Adrenal gland (tissue), 12 donors: ENCODE measurements around the gene UBAC1. TPM values are rescaled to one million over a fixed set of nuclear protein-coding genes. Genes with fewer than 3 reads are reported as not detected.

ENCODE experiments used
- DNase-seq, 7 donors: peaks; one replicate each; pipeline ENCODE4 v3.0.0-alpha.2; 2019 to 2020
- H3K27ac ChIP-seq, 5 donors: fragments of 200-600 bp; sonication (generic) in 4 of 5; 1 replicate in 3 of 5; 2 replicates in 2 of 5; pipeline versions ENCODE4 v1.5.1 to v1.8.0; 2016 to 2020; ENCODE audit warnings: mild to moderate bottlenecking in 1 of 5
- H3K27me3 ChIP-seq: fragments of 200-600 bp; 2 replicates; pipeline ENCODE4 v1.8.0; 2021
- H3K36me3 ChIP-seq, 2 donors: fragments of 200-600 bp; replicated peaks in 1 of 2; 1 replicate in 1 of 2; 2 replicates in 1 of 2; pipeline versions ENCODE4 v1.5.1 to v1.8.0; 2018 to 2022
- H3K4me1 ChIP-seq, 2 donors: fragments of 200-600 bp; replicated peaks in 1 of 2; 1 replicate in 1 of 2; 2 replicates in 1 of 2; pipeline versions ENCODE4 v1.5.1 to v1.8.0; 2018 to 2021
- H3K4me3 ChIP-seq, 4 donors: fragments of 200-600 bp; sonication (generic) in 3 of 4; one replicate each; pipeline ENCODE4 v1.5.1; 2016 to 2018
- H3K9me3 ChIP-seq, 3 donors: fragments of 200-600 bp; sonication (generic) in 1 of 3; replicated peaks in 1 of 3; 1 replicate in 2 of 3; 2 replicates in 1 of 3; pipeline versions ENCODE4 v1.5.1 to v1.8.0; 2016 to 2021
- CTCF ChIP-seq, 6 experiments: fragments of 450-650 bp in 4 of 6; fragments of 200-600 bp in 2 of 6; sonication (generic) in 1 of 6; IDR thresholded peaks; 1 replicate in 5 of 6; 2 replicates in 1 of 6; pipeline versions ENCODE4 v1.5.1 to v1.8.0; 2016 to 2021; ENCODE audit warnings: antibody characterized with exemption in 6 of 6, mild to moderate bottlenecking in 2 of 6, moderate library complexity in 1 of 6
- POLR2A ChIP-seq, 2 donors: fragments of 450-650 bp; IDR thresholded peaks; one replicate each; pipeline ENCODE4 v1.6.1; 2017; ENCODE audit warnings: antibody characterized with exemption in 2 of 2, mild to moderate bottlenecking in 2 of 2, moderate library complexity in 1 of 2
- WGBS, 4 donors: extraction: QIAGEN DNeasy Blood & Tissue Kit in 2 of 4; methylation state at CpG; one replicate each; pipeline versions ENCODE4 v1.1.5 to v1.1.7; 2013 to 2017; 5-methylcytosine and 5-hydroxymethylcytosine counted together
- intact Hi-C, 2 donors: fragments of 100-400 bp; cut with DNase I; formaldehyde crosslinking; loops; one replicate each; pipeline versions ENCODE4 v1.14.1 to v1.15.0; 2022 to 2023
- polyA plus RNA-seq, 3 donors: library from polyadenylated mRNA; stranded (reverse); fragments of 200-250 nt in 2 of 3; fragments of 350-450 nt in 1 of 3; fragmentation: Illumina TruSeq in 1 of 3; extraction: RNeasy Lipid Tissue Mini Kit (QIAGEN cat#74804) in 1 of 3; gene quantifications; one replicate each; pipeline ENCODE4 v1.2.3, GENCODE V29; 2013 to 2014
- total RNA-seq, 9 donors: library from RNA; depleted of rRNA in 4 of 9; stranded (reverse); fragments of >200 nt in 4 of 9; fragments of 120-200 nt in 1 of 9; fragmentation: NEBNext Ultra II Directional in 1 of 9; extraction: Animal tissue kit (Norgen Biotek cat#: 25700) in 1 of 9; gene quantifications; one replicate each; pipeline versions ENCODE4 v1.1.0 to v1.2.4, GENCODE V29; 2013 to 2023
- donor health status: healthy with polysubstance abuse.
- donor health status: Bipolar disorder and iron deficiency.
- donor health status: DM: yes; HTN: yes; CAD: no.
- donor health status: DM: no; HTN: no; CAD: no.
- donor health status: DM: no; HTN: no; CAD: no.
- donor health status: DM: yes; HTN: yes; CAD: no.

UBAC1 gene
- total and polyA plus RNA-seq, 12 donors = 20.2 to 63.3 (median 37.9) TPM

- DNase-seq = no peak
- Histone ChIP-seq H3K4me3 (no peak overlapping the region), H3K36me3 (peaks cover 0 to 23% of the 10 kb centered on the region in 2 donors), H3K27me3 (no peaks in the 10 kb centered on the region), H3K9me3 (no peaks in the 10 kb centered on the region), H3K27ac (no peak overlapping the region), H3K4me1 (no peaks in the 10 kb centered on the region)
- WGBS, 4 donors = 89 to 96% (median 94%) methylated on average over 12 to 23 of the region's 23 CpGs
- intact Hi-C loops = no loop called here
- no peak for TF ChIP-seq POLR2A (IDR thresholded peaks at IDR 0.05)
- no peak for TF ChIP-seq CTCF (IDR thresholded peaks at IDR 0.05)
Observed at GRCh38 chr9:135928074-135928730, 33.0 kb downstream of the UBAC1 start.

- Histone ChIP-seq H3K9me3 (no peaks in the 10 kb centered on the region), H3K27ac (no peak overlapping the region), H3K36me3 (peaks cover 0 to 15% of the 10 kb centered on the region in 2 donors), H3K4me3 (no peak overlapping the region), H3K4me1 (no peaks in the 10 kb centered on the region), H3K27me3 (no peaks in the 10 kb centered on the region)
- DNase-seq = no peak
- WGBS, 4 donors = 85 to 98% (median 90%) methylated on average over 8 to 25 of the region's 25 CpGs
- TF ChIP-seq CTCF (IDR thresholded peaks at IDR 0.05) = no peak
- no peak for TF ChIP-seq POLR2A (IDR thresholded peaks at IDR 0.05)
- intact Hi-C loops = no loop called here
Observed at GRCh38 chr9:135927195-135928013, 33.8 kb downstream of the UBAC1 start.

GRCh38 chr9:135926402-135927194 is 34.6 kb downstream of the UBAC1 start:
- intact Hi-C loops = no loop called here
- Histone ChIP-seq H3K27ac (no peak overlapping the region), H3K4me1 (no peaks in the 10 kb centered on the region), H3K9me3 (no peaks in the 10 kb centered on the region), H3K4me3 (no peak overlapping the region), H3K36me3 (peaks cover 0 to 13% of the 10 kb centered on the region in 2 donors), H3K27me3 (no peaks in the 10 kb centered on the region)
- WGBS, 4 donors = 64 to 96% (median 74%) methylated on average over 7 to 27 of the region's 27 CpGs
- DNase-seq = peak; percentile 68 to 92 (median 86)
- TF ChIP-seq CTCF (IDR thresholded peaks at IDR 0.05) = no peak
- no peak for TF ChIP-seq POLR2A (IDR thresholded peaks at IDR 0.05)
